Heart left ventricle (tissue), 16 donors: ENCODE measurements around the gene ENTREP1. TPM values are rescaled to one million over a fixed set of nuclear protein-coding genes. Genes with fewer than 3 reads are reported as not detected.

ENCODE experiments used
- ATAC-seq, 4 donors: fragments of 200-7000 bp; cut with Tn5 transposase; one replicate each; pipeline ENCODE4 v1.9.1; 2020 to 2022; ENCODE audit warnings: moderate library complexity in 4 of 4, mild to moderate bottlenecking in 3 of 4, moderate number of reproducible peaks in 1 of 4
- DNase-seq, 5 donors: peaks; one replicate each; pipeline ENCODE4 v3.0.0-alpha.2; 2020
- H3K27ac ChIP-seq, 12 donors: fragments of 200-600 bp; sonication (generic) in 4 of 12; one replicate each; pipeline versions ENCODE4 v1.5.0 to v1.8.0; 2016 to 2022; ENCODE audit warnings: mild to moderate bottlenecking in 2 of 12
- H3K27me3 ChIP-seq, 9 donors: fragments of 200-600 bp; sonication (generic) in 2 of 9; one replicate each; pipeline versions ENCODE4 v1.5.1 to v1.8.0; 2016 to 2022; ENCODE audit warnings: mild to moderate bottlenecking in 3 of 9
- H3K36me3 ChIP-seq, 9 donors: fragments of 200-600 bp; sonication (generic) in 2 of 9; one replicate each; pipeline versions ENCODE4 v1.5.0 to v1.8.0; 2018 to 2022; ENCODE audit warnings: mild to moderate bottlenecking in 2 of 9
- H3K4me1 ChIP-seq, 12 donors: fragments of 200-600 bp; sonication (generic) in 4 of 12; one replicate each; pipeline versions ENCODE4 v1.5.0 to v1.8.0; 2016 to 2022; ENCODE audit warnings: mild to moderate bottlenecking in 3 of 12
- H3K4me3 ChIP-seq, 12 donors: fragments of 200-600 bp; sonication (generic) in 4 of 12; one replicate each; pipeline versions ENCODE4 v1.5.0 to v1.8.0; 2017 to 2022; ENCODE audit warnings: mild to moderate bottlenecking in 9 of 12, moderate library complexity in 4 of 12
- H3K9me3 ChIP-seq, 12 donors: fragments of 200-600 bp; sonication (generic) in 4 of 12; one replicate each; pipeline versions ENCODE4 v1.5.0 to v1.8.0; 2016 to 2022; ENCODE audit warnings: mild to moderate bottlenecking in 1 of 12
- POLR2A ChIP-seq, 2 donors: fragments of 450-650 bp; IDR thresholded peaks; one replicate each; pipeline ENCODE4 v1.6.1; 2017; ENCODE audit warnings: antibody characterized with exemption in 2 of 2, mild to moderate bottlenecking in 2 of 2, moderate library complexity in 2 of 2
- WGBS, 4 donors: extraction: QIAGEN DNeasy Blood & Tissue Kit in 2 of 4; methylation state at CpG; one replicate each; pipeline versions ENCODE4 v1.1.5 to v1.1.7; 2013 to 2018; 5-methylcytosine and 5-hydroxymethylcytosine counted together
- intact Hi-C, 10 donors: fragments of 100-400 bp; cut with DNase I; formaldehyde crosslinking; loops; one replicate each; pipeline versions ENCODE4 v1.11.1 to v1.14.2; 2022
- polyA plus RNA-seq, 2 donors: library from polyadenylated mRNA; stranded (reverse); fragments of 200-250 nt; gene quantifications; one replicate each; pipeline ENCODE4 v1.2.3, GENCODE V29; 2013
- total RNA-seq, 9 donors: library from RNA; depleted of rRNA in 2 of 9; stranded (reverse); fragments of >200 nt in 2 of 9; fragmentation: NEBNext Ultra II Directional in 3 of 9; extraction: Animal tissue kit (Norgen Biotek cat#: 25700) in 3 of 9; gene quantifications; one replicate each; pipeline versions ENCODE4 v1.1.0 to v1.2.4, GENCODE V29; 2016 to 2023
- TF ChIP-seq, protein P1 (sequence below), 12 donors: fragments of 200-600 bp; sonication (generic) in 4 of 12; IDR thresholded peaks; one replicate each; pipeline versions ENCODE4 v1.5.0 to v1.8.0; 2018 to 2022; ENCODE audit warnings: antibody characterized with exemption in 12 of 12, mild to moderate bottlenecking in 5 of 12
- donor health status: ischemic (EF 13 %, LVEDD 7.1; RV severe dilation, severe dysfunction).
- donor health status: healthy with polysubstance abuse.
- donor health status: DM: no; HTN: yes; CAD: no.
- donor health status: DM: no; HTN: no; CAD: no.
- donor health status: ischemic (EF 25% LVEDD 6.9; RV normal size, moderate dysfunction).
- donor health status: ischemic (EF 25% LVEDD 5.7; RV mildly dilated, moderate dysfunction).
- donor health status: healthy.
- donor health status: DM: yes; HTN: yes; CAD: no.
- donor health status: ischemic (EF 35%, LVEDD 5.7; RV mildly dilated, moderate dysfunction).
- donor health status: nonischemic (EF 11% LVEDD 7.7; RV severe dilation, severe dysfunction).
- donor health status: DM: yes; HTN: yes; CAD: no.
- donor health status: PGD.
- donor health status: ischemic (EF 29% LVEDD 5.4; RV normal size, mild dysfunction).
- donor health status: nonischemic (EF 23%, LVEDD 6.1; RV moderate dilation, normal function).

ENTREP1 gene
- total and polyA plus RNA-seq, 11 donors, result 12.6 to 29.1 (median 23.8) TPM

DNA sequence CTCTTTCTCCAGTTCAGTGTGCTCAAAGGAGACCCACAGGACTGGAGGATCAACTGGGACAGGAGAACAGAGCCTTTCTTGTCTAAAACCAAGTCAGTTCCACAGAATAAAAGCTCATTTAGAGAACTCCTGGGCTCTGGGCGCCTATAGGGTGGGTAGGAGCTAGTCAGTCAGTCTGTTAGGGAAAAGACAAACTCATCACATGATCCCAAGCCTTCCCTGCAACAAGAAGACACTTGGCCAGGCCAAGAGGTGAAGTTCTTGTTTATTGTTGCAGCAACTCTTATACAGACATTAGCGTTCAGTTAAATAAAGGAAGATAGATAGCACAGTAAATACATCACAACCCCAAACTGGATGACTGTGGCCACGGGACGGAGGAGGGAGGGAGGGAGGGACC lies 102.3 kb downstream of the ENTREP1 start:
- DNase-seq, result no peak
- TF ChIP-seq, protein P1, sequence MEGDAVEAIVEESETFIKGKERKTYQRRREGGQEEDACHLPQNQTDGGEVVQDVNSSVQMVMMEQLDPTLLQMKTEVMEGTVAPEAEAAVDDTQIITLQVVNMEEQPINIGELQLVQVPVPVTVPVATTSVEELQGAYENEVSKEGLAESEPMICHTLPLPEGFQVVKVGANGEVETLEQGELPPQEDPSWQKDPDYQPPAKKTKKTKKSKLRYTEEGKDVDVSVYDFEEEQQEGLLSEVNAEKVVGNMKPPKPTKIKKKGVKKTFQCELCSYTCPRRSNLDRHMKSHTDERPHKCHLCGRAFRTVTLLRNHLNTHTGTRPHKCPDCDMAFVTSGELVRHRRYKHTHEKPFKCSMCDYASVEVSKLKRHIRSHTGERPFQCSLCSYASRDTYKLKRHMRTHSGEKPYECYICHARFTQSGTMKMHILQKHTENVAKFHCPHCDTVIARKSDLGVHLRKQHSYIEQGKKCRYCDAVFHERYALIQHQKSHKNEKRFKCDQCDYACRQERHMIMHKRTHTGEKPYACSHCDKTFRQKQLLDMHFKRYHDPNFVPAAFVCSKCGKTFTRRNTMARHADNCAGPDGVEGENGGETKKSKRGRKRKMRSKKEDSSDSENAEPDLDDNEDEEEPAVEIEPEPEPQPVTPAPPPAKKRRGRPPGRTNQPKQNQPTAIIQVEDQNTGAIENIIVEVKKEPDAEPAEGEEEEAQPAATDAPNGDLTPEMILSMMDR (IDR thresholded peaks at IDR 0.05), result no peak
- TF ChIP-seq POLR2A (IDR thresholded peaks at IDR 0.05), result no peak
- 85 to 93% (median 89%) methylated on average over 4 of the region's 4 CpGs for WGBS, 4 donors
- intact Hi-C loops, result loop anchor here in 5 of 10 donors (5.0 to 10.0 kb wide), 5 partner anchors 245 to 688 kb away; partner anchors contain the start of gene APBA1 (in 2 of the 5)
- H3K4me1 ChIP-seq, result no peaks in the 10 kb centered on the region
- no peak overlapping the region for H3K27ac ChIP-seq
- no peaks in the 10 kb centered on the region for H3K36me3 ChIP-seq
- no peak for ATAC-seq
- peaks cover 0 to 5% (median 0%) of the 10 kb centered on the region in 12 donors for H3K9me3 ChIP-seq
- no peaks in the 10 kb centered on the region for H3K27me3 ChIP-seq
- no peak overlapping the region for H3K4me3 ChIP-seq

- intact Hi-C loops, result loop anchor here in 5 of 10 donors (5.0 to 10.0 kb wide), 5 partner anchors 244 to 687 kb away; partner anchors contain the start of gene APBA1 (in 2 of the 5)
- Histone ChIP-seq H3K27ac (no peak overlapping the region), H3K27me3 (no peaks in the 10 kb centered on the region), H3K4me3 (no peak overlapping the region), H3K36me3 (no peaks in the 10 kb centered on the region), H3K4me1 (no peaks in the 10 kb centered on the region), H3K9me3 (peaks cover 0 to 5% (median 0%) of the 10 kb centered on the region in 12 donors)
- ATAC-seq (no peak), DNase-seq (no peak)
- WGBS, 4 donors, result 89 to 96% (median 92%) methylated on average over 15 of the region's 15 CpGs
- TF ChIP-seq, protein P1 (IDR thresholded peaks at IDR 0.05), result no peak
- no peak for TF ChIP-seq POLR2A (IDR thresholded peaks at IDR 0.05)
These were observed 103.2 kb downstream of the ENTREP1 start for GRCh38 chr9:69428017-69428785.

DNA sequence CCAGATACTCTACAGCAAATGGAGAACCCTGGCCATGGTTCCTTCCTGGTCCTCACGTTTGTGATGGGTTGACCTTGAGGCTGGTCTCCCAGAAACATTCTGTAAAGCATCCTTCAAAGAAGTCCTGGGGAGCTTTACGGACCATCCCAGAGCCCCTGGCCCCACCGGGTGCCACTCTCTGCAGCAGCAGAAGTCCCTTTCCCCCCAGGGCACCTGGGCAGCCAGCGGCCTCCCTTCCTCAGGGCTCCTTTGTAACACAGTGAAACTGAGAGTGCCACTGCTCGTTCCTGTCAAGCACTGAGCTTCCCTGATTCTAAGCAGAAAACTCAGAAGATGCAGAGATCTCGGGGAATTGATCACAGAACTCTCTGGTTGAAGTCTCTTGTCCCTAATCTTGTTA lies 104.3 kb downstream of the ENTREP1 start:
- intact Hi-C loops, result loop anchor here in 5 of 10 donors (5.0 to 10.0 kb wide), 5 partner anchors 243 to 686 kb away; partner anchors contain the start of gene APBA1 (in 2 of the 5)
- Histone ChIP-seq H3K36me3 (no peaks in the 10 kb centered on the region), H3K4me1 (no peaks in the 10 kb centered on the region), H3K4me3 (no peak overlapping the region), H3K27ac (no peak overlapping the region), H3K9me3 (peaks cover 0 to 5% (median 0%) of the 10 kb centered on the region in 12 donors), H3K27me3 (no peaks in the 10 kb centered on the region)
- TF ChIP-seq POLR2A (IDR thresholded peaks at IDR 0.05), result no peak
- TF ChIP-seq, protein P1 (IDR thresholded peaks at IDR 0.05), result no peak
- ATAC-seq, result no peak
- DNase-seq, result no peak
- 81 to 89% (median 85%) methylated on average over 6 of the region's 6 CpGs for WGBS, 4 donors

- Histone ChIP-seq H3K36me3 (no peaks in the 10 kb centered on the region), H3K27me3 (no peaks in the 10 kb centered on the region), H3K4me1 (no peaks in the 10 kb centered on the region), H3K27ac (no peak overlapping the region), H3K9me3 (peaks cover 0 to 5% (median 0%) of the 10 kb centered on the region in 12 donors), H3K4me3 (no peak overlapping the region)
- ATAC-seq, result no peak
- WGBS, 4 donors, result 77 to 82% (median 79%) methylated on average over 4 of the region's 4 CpGs
- no peak for TF ChIP-seq POLR2A (IDR thresholded peaks at IDR 0.05)
- DNase-seq, result no peak
- intact Hi-C loops, result no loop called here
These were observed 105.2 kb downstream of the ENTREP1 start for GRCh38 chr9:69430206-69430605.
